GM18951 (cell line): ENCODE data around the gene RASL11A.
"Not testable (repeated sequence)": the region's sequence is repeated elsewhere in the genome, so short reads cannot be mapped to it uniquely, and the experiment has no call there.

Source experiments
- POLR2A ChIP-seq: IDR thresholded peaks from 4 replicates; pipeline ENCODE4 v1.6.1; 2011; ENCODE audit warnings: mild to moderate bottlenecking; ENCODE audit not compliant: insufficient read length, insufficient read depth; ENCODE audit errors: extremely low read depth
- in situ Hi-C: fragments of 300-500 bp; cut with MboI; formaldehyde crosslinking; loops from one replicate; pipeline ENCODE4 v1.12.0; 2022; ENCODE audit warnings: low sequenced_read_pairs, mixed read lengths, inconsistent platforms; ENCODE audit not compliant: unreplicated experiment

Gene RASL11A

DNA sequence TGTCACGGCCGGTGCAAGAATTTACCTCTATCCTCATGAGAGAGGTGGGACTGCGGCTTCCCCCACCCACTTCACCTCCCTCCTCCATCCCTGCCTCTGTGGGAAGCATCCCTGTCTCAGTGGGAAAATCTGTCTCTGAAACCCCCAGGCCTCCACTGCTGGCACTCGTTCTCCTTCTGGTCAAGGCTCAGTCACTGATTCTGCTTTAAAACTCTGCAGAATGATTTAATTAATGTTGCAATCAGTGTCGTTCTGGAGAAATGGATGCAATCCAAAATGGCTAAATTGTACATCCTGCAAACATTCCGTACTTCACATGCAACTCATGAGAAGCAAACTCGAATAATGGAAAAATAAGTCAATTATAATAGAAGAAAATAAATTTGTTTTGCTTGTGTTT is 5.6 kb downstream of the RASL11A start:
- no peak for TF ChIP-seq POLR2A
- in situ Hi-C loops = loop anchor here (10.0 kb wide), 1 partner anchor 291 kb away; no protein-coding TSS in a partner anchor

DNA sequence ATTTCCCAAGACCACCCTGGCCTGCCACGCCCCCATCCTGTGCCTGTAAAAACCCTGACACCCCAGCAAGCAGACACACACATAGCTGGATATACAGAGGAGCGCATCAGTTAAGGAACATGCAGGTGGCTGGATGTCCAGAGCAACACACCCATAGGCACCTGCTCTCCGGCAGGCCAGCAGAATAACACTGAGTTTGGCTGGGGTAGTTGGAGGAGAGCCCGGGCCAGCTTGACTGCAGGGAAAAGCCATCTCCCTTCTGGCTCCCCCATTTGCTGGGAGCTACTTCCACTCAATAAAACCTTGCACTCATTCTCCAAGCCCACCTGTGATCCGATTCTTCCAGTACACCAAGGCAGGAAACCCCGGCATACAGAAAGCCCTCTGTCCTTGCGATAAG is 8.9 kb downstream of the RASL11A start:
- in situ Hi-C loops = loop anchor here (10.0 kb wide), 1 partner anchor 295 kb away; no protein-coding TSS in a partner anchor

DNA sequence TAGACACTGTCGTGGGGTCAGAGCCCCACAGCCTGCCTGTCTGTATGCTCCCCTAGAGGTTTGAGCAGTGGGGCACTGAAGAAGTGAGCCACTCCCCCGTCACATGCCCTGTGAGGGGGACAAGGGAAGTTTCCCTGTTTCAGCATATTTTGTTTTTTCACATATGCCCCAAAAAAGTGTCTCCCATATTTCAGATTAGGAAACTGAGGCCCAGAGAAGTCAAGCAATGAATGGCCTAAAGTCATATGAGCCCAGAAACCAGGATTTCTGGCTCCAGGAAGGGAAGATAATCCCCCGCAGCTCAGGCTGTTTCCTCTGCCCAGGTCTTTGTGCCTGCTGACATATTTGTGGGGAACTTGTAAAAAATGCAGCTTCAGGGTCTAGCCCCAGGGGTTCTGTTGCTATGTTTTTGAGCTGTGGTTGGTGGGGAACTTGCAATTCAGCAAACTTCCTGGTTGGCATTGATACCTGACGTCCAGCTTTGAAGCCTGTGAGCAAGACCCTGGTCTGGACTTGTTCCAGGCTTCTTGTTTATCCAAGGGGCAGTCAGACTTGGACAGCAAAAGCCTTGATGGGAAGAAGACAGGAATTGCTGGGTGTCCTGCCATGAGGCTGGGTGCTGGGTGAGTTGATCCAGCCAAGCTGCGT is 9.5 kb downstream of the RASL11A start:
- in situ Hi-C loops = no loop called here
- TF ChIP-seq POLR2A = no peak

More for the DNA sequence above, 8.9 kb downstream of the RASL11A start:
- TF ChIP-seq POLR2A = no peak

DNA sequence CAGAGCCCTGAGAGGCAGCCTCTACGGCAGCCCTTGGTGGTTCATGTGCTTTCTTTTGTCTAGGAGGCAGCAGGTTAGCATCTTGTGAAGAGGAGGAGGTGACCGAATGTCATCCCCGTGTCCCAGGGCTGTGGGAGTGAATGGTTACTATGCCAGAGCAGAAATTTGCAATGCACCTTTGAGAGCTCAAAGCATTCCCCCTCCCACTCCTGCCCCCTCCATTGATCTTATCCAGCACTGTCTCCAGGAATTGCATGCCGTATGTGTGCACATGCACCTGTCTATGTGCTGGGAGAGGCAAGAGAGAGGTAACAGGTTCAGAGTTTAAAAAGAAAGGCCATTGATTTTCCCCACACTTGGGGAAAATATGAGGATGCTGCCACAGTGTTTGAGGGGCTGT is 10.2 kb downstream of the RASL11A start:
- no peak for TF ChIP-seq POLR2A
- in situ Hi-C loops = no loop called here

DNA sequence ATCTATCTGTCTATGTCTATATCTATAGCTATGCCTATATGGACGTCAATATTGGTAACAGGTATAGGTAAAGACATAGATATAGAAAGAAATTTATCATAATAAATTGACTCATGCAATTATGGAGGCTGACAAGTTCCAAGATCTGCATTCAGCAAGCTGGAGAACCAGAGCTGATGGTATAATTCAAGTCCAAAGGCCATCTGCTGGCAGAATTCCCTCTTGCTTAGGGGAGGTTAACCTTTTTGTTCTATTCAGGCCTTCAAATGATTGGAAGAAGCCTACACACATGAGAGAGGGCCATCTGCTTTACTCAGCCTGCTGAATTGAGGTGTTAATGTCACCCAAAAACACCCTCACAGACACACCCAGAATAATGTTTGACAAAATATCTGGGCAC is 10.8 kb downstream of the RASL11A start:
- no peak for TF ChIP-seq POLR2A
- in situ Hi-C loops = no loop called here

DNA sequence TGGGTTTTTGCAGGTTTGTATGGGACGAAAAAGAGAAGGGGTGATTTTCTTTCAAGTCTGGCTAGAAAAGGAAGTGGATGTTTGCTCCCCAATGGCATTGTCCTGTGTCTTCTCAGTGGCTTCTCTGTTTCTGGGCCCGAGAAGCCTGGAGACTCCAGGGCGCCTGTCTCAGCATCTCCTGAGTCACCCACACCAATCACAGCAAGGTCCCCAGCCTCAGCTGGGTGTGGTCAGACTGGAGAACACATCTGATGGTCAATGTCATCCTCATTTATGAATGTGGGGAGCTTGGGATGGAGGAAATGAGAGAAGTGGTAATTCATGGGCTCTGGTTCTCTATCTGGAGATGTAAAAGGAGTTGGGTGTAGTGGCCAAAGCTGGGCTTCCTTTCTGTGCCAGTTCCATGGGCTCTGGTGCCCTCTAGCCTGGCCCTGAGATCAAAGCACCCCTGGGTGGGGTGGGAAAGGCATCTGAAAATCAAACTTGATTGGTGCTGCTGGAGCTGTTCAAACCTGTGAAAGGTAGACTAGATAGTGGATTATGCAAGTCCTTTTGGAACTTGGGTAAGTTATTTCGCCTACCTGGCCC is 13.4 kb downstream of the RASL11A start:
- in situ Hi-C loops = no loop called here
- no peak for TF ChIP-seq POLR2A

DNA sequence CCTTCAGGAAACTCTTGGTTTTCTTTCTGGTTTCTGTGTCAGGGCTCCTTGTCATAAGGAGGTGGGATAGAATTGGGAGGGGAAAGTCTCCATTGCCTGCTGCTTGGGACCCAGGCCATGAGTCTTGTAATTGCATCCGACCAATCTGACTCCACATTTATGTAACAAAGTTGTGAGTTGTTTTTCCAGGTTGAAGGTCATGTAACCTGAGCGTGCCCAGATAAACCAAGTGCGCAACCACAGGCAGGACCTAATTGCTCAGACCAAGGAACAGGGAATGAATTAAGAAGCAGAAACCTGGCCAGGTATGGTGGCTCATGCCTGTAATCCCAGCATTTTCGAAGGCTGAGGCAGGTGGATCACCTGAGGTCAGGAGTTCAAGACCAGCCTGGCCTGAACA is 17.8 kb downstream of the RASL11A start:
- in situ Hi-C loops = no loop called here
- no peak for TF ChIP-seq POLR2A

DNA sequence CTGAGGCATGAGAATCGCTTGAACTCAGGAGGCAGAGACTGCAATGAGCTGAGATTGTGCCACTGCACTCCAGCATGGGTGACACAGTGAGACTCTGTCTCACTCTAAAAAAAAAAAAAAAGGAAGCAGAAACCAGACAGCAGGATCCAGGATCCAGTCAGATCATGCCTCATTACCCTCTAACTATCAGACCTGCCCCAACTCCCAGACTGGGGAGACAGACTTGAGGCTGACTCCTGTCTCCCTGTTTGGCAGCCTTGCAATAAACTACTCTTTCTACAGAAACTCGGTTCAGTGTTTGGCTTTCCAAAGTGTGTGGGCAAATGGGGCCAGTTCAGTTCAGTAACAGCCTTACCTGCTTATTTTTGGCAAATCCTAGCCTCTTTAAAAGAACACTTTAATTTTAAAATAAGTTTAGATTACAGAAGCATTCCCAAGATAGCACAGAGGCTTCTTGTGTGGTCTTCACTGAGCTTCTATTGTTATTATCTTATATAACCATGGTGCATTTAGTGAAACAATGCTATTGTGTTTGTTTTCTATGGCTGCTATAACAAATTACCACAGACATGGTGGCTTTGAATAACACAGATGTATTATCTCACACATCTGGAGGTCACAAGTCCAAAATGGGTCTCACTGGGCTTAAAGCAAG is 18.5 kb downstream of the RASL11A start:
- in situ Hi-C loops = no loop called here
- TF ChIP-seq POLR2A = no peak

DNA sequence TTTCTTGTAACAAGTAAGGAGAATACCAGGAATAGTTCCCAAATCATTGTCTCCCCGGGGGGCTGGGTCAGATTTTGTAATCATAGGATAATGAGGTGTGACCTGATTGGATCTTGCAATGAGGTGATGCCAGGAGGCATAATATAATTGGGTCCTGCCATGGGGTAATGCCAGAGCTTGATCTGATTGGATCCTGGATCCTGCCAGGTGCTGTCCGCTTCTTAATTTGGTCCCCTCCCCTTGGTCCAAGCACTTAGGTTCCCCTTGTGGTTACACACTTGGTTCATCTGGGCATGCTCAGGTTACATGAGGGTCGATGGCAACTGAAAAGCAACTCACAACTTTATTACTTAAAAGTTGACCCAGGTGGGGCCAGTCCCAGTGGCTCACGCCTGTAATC is 20.1 kb downstream of the RASL11A start:
- TF ChIP-seq POLR2A = no peak
- in situ Hi-C loops = no loop called here

DNA sequence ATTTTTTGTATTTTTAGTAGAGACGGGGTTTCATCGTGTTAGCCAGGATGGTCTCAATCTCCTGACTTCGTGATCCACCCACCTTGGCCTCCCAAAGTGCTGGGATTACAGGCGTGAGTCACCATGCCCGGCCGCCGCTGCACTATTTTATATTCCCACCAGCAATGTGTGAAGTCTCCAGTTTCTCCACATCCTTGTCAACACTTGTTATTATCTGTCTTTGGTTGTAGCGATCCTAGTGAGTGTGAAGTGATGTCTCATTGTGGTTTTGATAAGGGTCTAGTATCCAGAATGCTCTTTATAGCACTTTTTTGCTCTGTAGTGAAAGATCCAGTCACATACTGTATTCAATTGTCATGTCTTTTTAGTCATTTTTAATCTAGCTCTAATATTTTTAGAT is 21.3 kb downstream of the RASL11A start:
- in situ Hi-C loops = not testable (repeated sequence)

DNA sequence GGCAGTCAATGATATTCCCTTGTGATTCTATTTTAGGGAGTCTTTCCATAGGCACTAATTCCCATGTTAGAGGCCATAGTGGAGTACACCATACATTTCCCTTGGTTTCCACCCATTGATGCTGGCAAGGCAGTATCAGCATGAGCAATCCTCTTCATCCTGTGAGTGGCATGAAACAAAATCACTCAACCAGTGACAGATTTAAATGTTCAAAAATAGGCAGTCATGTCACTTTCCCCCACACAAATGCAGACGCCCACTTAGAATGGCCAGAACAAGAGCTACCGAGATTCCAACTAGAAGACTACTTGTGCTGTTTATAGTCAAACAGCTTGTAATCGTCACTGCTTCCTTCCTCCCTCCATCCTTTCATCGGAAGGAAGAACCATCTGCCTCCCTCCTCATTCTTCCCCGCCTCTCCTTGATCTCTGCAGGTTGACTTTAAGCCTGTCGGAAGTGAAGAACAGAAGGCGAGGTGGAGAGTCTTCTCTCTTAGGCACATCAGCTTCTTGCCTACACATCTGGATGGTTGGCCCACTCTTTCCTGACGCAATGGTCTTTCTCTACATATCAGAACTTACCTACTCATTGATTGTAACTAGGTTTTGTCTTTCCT is 22.6 kb downstream of the RASL11A start:
- in situ Hi-C loops = no loop called here
- TF ChIP-seq POLR2A = no peak

DNA sequence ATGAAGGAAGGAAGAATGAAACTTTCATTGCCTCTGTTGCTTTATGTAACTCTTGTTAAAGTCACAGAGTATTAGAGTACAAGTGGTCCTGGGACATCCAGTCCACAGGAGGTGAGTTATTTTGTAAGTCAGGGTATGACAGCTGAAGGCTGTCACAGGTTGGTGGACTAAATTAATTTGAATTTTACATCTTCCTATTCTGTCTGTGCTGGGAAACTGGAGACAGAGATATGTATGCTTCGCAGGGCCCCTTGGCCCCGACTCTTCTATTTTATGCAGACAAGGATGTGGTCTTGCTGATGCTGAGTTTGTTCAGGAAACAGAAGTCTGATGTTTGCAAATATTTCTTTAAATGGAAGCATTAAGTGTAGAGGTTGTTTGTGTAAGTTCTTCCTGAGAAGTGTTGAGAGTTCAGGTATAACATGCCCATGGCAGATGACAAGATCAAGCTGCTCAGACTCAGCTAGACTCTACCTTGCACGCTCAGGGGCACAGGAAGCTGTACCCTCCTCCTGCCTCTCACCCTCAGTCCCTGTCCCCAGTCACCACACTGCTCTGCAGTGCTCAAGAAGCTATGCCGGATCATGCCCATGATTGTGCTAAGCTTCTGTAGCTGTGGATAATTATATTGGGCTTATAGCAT is 23.4 kb downstream of the RASL11A start:
- no peak for TF ChIP-seq POLR2A
- in situ Hi-C loops = no loop called here

DNA sequence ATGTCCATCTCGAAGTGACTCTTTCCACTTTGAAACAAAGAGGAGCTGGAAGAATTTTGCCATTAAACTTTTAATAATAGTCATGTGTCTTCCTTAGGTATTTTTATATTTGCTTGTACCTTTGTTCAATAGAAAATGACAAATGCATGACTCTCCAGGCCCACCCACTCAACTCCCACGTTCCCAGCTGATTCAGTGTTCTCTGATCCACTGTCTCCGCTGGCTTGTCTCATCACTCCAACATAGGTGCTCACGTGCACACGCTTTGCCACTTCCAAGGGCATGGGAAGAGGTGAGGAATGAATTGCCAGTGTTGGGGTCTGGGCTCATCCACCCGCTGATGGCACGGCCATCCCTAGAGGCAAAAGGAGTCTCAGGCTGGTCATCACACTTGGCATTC is 24.5 kb downstream of the RASL11A start:
- in situ Hi-C loops = no loop called here
- no peak for TF ChIP-seq POLR2A
